Upper lobe of right lung (tissue), 1 donor: ENCODE data around the gene FLAD1. TPM values are rescaled to one million over a fixed set of nuclear protein-coding genes. Genes with fewer than 3 reads are reported as not detected.
A peak's percentile ranks its signal among the peaks of the same experiment; 100 is the strongest.

ENCODE experiments used
- ATAC-seq: fragments of 200-7000 bp; cut with Tn5 transposase; one replicate; pipeline ENCODE4 v1.9.1; 2020; ENCODE audit warnings: mild to moderate bottlenecking, moderate library complexity
- DNase-seq: peaks from one replicate; pipeline ENCODE4 v3.0.0-alpha.2; 2020
- H3K27ac ChIP-seq: fragments of 200-600 bp; one replicate; pipeline ENCODE4 v1.8.0; 2022
- H3K27me3 ChIP-seq: fragments of 200-600 bp; one replicate; pipeline ENCODE4 v1.8.0; 2022; ENCODE audit warnings: mild to moderate bottlenecking
- H3K36me3 ChIP-seq: fragments of 200-600 bp; one replicate; pipeline ENCODE4 v1.8.0; 2022
- H3K4me1 ChIP-seq: fragments of 200-600 bp; one replicate; pipeline ENCODE4 v1.8.0; 2022
- H3K4me3 ChIP-seq: fragments of 200-600 bp; one replicate; pipeline ENCODE4 v1.8.0; 2022; ENCODE audit warnings: mild to moderate bottlenecking
- H3K9me3 ChIP-seq: fragments of 200-600 bp; one replicate; pipeline ENCODE4 v1.8.0; 2022
- intact Hi-C: fragments of 100-400 bp; cut with DNase I; formaldehyde crosslinking; loops from one replicate; pipeline ENCODE4 v1.11.0; 2022
- total RNA-seq: library from RNA; stranded (reverse); fragmentation: NEBNext Ultra II Directional; extraction: Animal tissue kit (Norgen Biotek cat#: 25700); gene quantifications from one replicate; pipeline ENCODE4 v1.2.1, GENCODE V29; 2021
- TF ChIP-seq, protein P1 (sequence below): fragments of 200-600 bp; IDR thresholded peaks from one replicate; pipeline ENCODE4 v1.8.0; 2022; ENCODE audit warnings: antibody characterized with exemption
- donor health status: DM: no; HTN: yes; CAD: no; lungs with severe emphysema.

Gene FLAD1
- total RNA-seq, 1 donor from 2014 or later: 29.0 TPM

DNA sequence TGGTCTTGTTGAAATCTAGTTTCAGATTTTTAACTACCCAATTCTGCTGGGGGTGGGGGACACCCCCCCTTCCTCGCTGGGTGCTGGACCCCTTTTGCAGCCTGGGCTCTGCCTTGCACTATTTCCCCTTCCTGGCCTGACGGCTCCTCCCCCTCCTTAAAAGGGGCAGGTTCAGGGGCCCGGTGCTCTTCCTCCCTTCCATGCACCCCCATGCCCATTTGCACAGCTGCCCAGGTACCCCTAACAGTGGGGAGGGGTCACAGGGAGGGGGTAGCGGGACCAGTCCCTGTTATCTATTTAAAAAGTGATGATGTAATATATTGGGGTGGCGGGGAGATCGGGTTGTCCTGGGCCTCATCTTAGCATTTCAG, 34.8 kb downstream of the FLAD1 start:
- Histone ChIP-seq H3K4me1 (peaks cover 34% of the 10 kb centered on the region), H3K4me3 (peak overlapping the region; percentile 47), H3K27me3 (no peaks in the 10 kb centered on the region), H3K36me3 (peaks cover 28% of the 10 kb centered on the region), H3K27ac (peak overlapping the region; percentile 76), H3K9me3 (no peaks in the 10 kb centered on the region)
- ATAC-seq (no peak), DNase-seq (no peak)
- TF ChIP-seq, protein P1, sequence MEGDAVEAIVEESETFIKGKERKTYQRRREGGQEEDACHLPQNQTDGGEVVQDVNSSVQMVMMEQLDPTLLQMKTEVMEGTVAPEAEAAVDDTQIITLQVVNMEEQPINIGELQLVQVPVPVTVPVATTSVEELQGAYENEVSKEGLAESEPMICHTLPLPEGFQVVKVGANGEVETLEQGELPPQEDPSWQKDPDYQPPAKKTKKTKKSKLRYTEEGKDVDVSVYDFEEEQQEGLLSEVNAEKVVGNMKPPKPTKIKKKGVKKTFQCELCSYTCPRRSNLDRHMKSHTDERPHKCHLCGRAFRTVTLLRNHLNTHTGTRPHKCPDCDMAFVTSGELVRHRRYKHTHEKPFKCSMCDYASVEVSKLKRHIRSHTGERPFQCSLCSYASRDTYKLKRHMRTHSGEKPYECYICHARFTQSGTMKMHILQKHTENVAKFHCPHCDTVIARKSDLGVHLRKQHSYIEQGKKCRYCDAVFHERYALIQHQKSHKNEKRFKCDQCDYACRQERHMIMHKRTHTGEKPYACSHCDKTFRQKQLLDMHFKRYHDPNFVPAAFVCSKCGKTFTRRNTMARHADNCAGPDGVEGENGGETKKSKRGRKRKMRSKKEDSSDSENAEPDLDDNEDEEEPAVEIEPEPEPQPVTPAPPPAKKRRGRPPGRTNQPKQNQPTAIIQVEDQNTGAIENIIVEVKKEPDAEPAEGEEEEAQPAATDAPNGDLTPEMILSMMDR: no peak
- intact Hi-C loops: no loop called here

DNA sequence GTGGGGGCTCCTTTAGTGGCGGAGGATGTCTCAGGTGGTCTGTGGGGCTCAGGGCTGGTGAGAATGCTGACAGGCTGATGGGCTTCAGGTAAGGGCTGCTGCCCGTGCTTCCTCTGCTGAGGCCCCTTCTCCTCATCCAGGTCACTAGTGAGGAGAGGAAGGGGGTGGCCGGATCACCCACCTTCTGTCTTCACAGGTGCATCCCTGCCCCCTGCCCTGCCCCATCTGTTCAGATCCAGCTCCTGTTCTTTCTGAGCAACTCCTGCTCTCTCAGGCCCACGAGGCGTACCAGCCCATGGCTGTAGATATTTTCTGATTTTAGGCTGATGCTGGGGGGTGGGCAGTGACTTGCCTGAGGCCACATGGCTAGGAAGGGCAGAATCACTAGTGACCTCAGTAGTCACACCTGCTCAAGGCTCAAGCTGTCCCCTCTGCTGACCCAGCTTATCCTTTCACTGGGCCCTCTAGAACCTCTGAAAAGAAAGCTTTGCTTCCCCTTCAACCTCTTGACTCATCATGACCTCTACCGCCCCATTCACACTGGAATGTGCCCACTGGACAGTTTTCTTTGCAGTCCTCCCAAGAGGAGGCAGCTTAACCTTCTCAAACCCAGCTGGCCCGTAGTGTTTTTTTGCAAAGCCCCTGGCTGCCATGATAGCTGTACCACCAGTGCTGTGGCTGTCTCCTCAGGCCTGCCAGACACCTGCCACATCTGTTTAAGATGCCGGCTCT, 35.6 kb downstream of the FLAD1 start:
- intact Hi-C loops: no loop called here
- no peak overlapping the region for H3K4me3 ChIP-seq
- H3K27me3 ChIP-seq: no peaks in the 10 kb centered on the region
- peaks cover 28% of the 10 kb centered on the region for H3K36me3 ChIP-seq
- H3K9me3 ChIP-seq: no peaks in the 10 kb centered on the region
- DNase-seq: no peak
- H3K4me1 ChIP-seq: peaks cover 29% of the 10 kb centered on the region
- H3K27ac ChIP-seq: no peak overlapping the region
- TF ChIP-seq, protein P1: no peak
- no peak for ATAC-seq

GRCh38 chr1:155019377-155020245, 36.5 kb downstream of the FLAD1 start:
- Histone ChIP-seq H3K4me1 (peaks cover 29% of the 10 kb centered on the region), H3K9me3 (no peaks in the 10 kb centered on the region), H3K4me3 (no peak overlapping the region), H3K27me3 (no peaks in the 10 kb centered on the region), H3K36me3 (peaks cover 21% of the 10 kb centered on the region), H3K27ac (no peak overlapping the region)
- ATAC-seq (no peak), DNase-seq (no peak)
- TF ChIP-seq, protein P1: no peak
- intact Hi-C loops: no loop called here

DNA sequence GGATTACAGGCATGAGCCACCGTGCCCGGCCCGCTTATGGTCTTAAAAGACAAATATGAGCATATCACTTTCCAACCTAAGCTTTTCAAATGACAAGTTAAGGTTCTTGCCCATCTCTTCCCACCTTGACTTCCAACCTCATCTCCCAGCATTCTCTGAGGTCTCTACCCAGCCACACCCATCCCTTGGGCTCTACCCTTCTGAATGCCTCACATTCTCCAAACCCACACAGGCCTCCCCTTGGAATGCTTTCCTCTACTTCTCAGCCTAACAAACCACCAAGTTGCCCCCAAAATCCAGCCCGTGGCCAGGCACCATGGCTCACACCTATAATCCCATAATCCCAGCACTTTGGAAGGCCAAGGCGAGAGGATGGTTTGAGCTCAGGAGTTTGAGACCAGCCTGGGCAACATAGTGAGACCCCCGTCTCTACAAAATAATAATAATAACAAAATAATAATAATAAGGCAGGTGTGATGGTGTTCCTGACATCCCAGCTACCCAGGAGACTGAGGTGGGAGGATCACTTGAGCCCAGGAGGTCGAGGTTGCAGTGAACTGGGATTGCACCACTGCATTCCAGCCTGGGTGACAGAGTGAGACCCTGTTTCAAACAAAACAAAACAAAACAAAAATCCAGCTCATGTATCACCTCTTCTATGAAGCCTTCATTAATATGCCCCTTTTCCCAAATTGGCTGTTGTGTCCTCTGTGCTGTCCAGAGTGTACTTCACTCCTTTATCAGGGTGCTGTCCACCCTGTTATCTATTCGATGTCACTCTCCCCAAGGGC, 39.2 kb downstream of the FLAD1 start:
- no peak overlapping the region for H3K27ac ChIP-seq

DNA sequence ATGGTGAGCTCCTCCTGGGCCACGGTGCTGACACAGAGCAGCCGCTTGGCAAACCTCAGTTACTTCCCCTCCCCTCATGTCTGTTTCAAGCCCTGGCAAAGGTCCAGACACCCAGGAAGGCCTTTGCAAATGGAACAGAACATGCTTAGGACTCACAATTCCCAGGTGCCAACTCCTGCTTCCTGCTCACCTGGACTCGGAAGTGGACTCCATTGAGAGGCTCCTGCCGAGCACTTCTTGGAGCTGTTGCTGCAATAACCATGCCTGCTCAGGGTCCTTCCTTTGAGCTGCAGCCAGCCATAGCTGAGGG, 39.7 kb downstream of the FLAD1 start:
- ATAC-seq (peak; percentile 65), DNase-seq (no peak)
- Histone ChIP-seq H3K27ac (no peak overlapping the region), H3K4me1 (peaks cover 12% of the 10 kb centered on the region), H3K9me3 (no peaks in the 10 kb centered on the region), H3K27me3 (no peaks in the 10 kb centered on the region), H3K36me3 (no peaks in the 10 kb centered on the region), H3K4me3 (no peak overlapping the region)
- TF ChIP-seq, protein P1: no peak
- intact Hi-C loops: no loop called here

More for the DNA sequence above, 39.2 kb downstream of the FLAD1 start:
- TF ChIP-seq, protein P1: no peak
- no peak overlapping the region for H3K4me3 ChIP-seq
- peaks cover 18% of the 10 kb centered on the region for H3K4me1 ChIP-seq
- no peaks in the 10 kb centered on the region for H3K9me3 ChIP-seq
- no peaks in the 10 kb centered on the region for H3K27me3 ChIP-seq
- DNase-seq: no peak
- no peak for ATAC-seq
- intact Hi-C loops: no loop called here
- H3K36me3 ChIP-seq: no peaks in the 10 kb centered on the region
